Testis (tissue), 2 donors: ENCODE data around the gene KRTAP10-8.

ENCODE experiments used
- CTCF ChIP-seq, 3 experiments: fragments of 450-650 bp in 2 of 3; fragments of 200-600 bp in 1 of 3; sonication (generic) in 1 of 3; IDR thresholded peaks; one replicate each; pipeline ENCODE4 v1.5.1; 2016 to 2019; ENCODE audit warnings: antibody characterized with exemption in 3 of 3, mild to moderate bottlenecking in 2 of 3, moderate library complexity in 1 of 3
- POLR2A ChIP-seq: fragments of 450-650 bp; IDR thresholded peaks from one replicate; pipeline ENCODE4 v1.6.1; 2017; ENCODE audit warnings: antibody characterized with exemption, mild to moderate bottlenecking, moderate library complexity

- no peak for TF ChIP-seq CTCF (IDR thresholded peaks at IDR 0.05)
- no peak for TF ChIP-seq POLR2A
Measured at GRCh38 chr21:44576025-44576420, 35.9 kb upstream of the KRTAP10-8 start.
